OCI-LY1 (cell line): ENCODE data around the gene FIG4.

Source experiments
- EZH2 ChIP-seq: fragments of 200-600 bp; sonication (generic), shearing (Covaris generic); IDR thresholded peaks from 2 replicates; pipeline ENCODE4 v1.8.0; 2017; ENCODE audit warnings: borderline replicate concordance, mixed run types, mild to moderate bottlenecking, antibody characterized with exemption, low read length, moderate library complexity, mixed read lengths
- TF ChIP-seq, protein P1 (sequence below): fragments of 200-600 bp; sonication (generic), shearing (Covaris generic); IDR thresholded peaks from 2 replicates; pipeline ENCODE4 v1.5.1; 2017; ENCODE audit warnings: mild to moderate bottlenecking, antibody characterized with exemption, low read length, moderate library complexity, mixed read lengths

DNA sequence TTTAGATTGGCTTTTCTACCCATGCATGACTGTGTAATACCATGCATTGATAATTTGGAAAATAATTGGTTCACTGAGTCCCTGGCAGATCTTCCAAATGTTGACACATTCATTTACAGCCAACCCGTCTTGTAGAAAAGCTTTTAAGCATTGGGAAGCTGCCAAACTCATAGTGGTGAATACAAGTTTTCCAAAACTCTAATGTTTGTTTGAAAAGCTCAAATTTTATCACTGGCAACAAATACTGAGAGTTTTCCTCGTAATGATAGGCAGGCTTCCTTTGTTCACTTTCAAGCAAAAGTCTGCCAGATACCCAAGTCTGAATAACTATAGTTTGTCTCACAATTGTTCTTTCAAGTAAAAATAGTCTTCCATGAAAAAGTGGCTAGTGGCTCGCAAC, 143.0 kb downstream of the FIG4 start:
- TF ChIP-seq, protein P1, sequence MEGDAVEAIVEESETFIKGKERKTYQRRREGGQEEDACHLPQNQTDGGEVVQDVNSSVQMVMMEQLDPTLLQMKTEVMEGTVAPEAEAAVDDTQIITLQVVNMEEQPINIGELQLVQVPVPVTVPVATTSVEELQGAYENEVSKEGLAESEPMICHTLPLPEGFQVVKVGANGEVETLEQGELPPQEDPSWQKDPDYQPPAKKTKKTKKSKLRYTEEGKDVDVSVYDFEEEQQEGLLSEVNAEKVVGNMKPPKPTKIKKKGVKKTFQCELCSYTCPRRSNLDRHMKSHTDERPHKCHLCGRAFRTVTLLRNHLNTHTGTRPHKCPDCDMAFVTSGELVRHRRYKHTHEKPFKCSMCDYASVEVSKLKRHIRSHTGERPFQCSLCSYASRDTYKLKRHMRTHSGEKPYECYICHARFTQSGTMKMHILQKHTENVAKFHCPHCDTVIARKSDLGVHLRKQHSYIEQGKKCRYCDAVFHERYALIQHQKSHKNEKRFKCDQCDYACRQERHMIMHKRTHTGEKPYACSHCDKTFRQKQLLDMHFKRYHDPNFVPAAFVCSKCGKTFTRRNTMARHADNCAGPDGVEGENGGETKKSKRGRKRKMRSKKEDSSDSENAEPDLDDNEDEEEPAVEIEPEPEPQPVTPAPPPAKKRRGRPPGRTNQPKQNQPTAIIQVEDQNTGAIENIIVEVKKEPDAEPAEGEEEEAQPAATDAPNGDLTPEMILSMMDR, result no peak
- TF ChIP-seq EZH2, result no peak
